ENCODE measurements around the gene NRXN2.

The NRXN2 gene

GRCh38 chr11:64743591-64744543 is 20.9 kb upstream of the NRXN2 start, which contains the start of gene RASGRP2:
Gene RASGRP2, minus strand, starts transcription at chr11:64744142. Its CDS starts 1,276 bp downstream, at chr11:64742866.
- DNase-seq (ENCODE audit: low read depth): peak; percentile 71

DNA sequence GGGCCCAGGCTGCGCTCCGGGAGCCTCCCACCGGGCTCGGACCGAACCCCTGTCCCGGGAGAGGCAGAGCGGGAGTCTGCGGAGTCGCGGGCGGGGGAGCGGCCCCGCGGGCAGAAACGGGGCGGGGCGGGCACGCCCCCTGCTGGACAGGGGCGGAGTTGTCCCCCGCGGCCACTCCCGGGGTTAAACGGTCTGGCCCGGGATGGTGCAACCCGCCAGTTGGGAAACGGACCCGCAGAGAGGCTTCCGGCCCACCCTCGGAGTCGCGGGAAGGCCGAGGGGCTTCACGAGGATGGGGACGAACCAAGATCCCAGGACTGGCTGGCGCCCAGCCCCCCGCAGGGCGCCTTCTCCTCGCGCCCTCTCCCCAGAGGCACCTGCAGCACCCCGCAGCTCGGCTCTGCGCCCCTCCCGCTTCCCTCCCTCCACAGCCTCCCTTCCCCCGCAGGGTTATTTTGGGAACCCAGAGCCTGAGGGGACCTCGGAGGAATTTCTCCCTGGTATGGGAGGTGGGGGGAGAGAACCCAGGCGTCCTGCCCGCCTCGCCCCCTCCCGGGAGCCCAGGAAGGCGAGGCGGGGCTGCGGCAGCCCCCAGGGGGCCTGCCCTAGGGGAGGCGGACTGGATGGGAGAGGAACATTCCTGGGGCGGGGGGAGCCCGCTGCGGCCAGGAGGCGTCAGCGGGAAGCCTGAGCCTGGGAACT is 20.0 kb upstream of the NRXN2 start:
- peak; percentile 45 for DNase-seq (ENCODE audit: low read depth)

DNA sequence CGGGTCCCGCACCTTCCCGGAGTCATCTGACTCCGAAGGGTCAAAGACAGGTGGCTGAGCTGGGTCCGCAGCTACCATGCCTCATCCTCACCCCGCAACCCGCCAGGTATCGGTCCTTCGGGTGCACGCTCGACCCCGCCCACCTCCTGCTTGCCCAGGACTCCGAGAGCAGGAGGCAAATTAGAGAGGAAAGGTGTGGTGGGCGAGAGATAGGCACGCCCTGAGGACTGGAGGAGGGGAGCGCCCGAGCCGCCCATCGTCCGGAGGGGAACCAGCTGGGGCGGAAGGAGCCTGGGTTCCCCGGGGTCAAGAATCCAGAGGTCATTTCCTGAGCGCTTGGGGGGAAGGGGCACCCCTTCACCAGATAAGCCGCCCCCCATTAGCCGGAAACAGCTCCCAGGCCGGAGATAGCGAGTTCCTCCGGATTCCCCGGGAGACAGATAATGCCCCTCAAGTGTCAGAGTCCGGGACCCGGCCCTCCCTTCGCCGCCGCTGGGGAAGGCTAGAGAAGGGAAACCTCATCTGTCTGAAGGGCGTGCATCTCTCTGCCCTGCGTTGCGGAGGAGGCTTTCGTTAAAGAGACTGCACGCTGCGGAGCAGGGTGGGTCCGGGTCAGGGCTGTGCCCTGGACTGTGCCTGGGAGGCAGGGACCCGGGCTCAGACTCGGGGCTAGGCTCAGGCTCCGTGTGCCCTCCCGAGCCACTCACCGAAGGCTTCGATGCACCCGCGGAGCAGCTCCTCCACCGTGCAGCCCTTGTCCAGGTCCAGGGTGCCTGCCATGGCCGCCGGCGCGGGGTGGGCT is 19.3 kb upstream of the NRXN2 start:
- DNase-seq (ENCODE audit: low read depth): no peak

DNA sequence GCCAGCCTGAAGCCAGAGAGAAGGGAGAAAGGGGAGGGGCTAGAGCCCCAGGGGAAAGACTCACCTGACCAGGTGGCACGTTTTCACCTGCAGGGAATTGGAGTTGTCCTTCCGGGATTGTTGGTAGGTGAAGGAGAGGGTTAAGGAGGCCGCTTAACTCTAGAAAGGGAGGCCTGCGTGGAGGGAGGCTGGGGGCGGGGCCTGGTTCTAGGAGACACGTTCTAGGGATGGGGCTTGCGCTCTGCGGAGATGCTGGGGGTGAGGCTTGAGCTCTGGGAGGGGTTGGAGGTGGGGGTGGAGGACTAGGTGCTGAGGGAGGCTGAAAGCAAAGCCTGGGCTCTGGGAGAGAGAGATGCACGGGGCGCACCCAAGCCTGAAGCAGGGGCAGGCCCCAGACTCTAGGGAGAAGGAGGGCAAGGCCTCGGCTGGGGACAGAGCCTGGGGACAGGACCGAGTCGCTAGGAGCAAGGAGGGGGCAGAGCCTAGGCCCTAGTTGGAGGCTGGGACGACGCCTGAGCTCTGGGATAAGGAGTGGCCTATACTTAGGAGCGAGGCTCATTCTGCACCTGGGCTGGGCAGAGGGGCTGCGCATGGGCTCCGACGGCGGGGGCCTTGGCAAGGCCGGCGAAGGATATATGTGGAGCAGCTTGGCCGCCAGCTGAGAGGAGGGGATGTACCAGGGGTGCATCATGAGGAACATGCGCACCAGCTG is 18.5 kb upstream of the NRXN2 start:
- no peak for DNase-seq (ENCODE audit: low read depth)

DNA sequence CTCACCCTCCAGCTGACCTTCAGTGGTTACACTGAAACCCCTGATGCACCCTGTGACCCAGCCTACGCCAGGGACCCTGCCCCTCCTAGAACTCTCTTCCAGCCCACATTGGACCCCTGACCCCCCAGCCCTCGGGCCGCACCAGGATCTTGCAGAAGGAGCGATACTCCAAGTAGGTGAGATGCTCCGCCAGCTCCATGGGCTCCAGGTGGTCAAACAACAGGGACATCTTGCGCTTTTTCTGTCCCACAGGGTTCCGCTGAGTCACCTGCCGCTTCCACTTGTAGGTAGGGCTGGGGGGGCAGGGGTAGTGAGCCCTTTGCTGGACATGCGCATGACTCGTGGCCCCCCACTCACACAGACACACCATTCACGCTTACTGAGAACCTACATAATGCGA is 16.9 kb upstream of the NRXN2 start:
- DNase-seq (ENCODE audit: low read depth): no peak

DNA sequence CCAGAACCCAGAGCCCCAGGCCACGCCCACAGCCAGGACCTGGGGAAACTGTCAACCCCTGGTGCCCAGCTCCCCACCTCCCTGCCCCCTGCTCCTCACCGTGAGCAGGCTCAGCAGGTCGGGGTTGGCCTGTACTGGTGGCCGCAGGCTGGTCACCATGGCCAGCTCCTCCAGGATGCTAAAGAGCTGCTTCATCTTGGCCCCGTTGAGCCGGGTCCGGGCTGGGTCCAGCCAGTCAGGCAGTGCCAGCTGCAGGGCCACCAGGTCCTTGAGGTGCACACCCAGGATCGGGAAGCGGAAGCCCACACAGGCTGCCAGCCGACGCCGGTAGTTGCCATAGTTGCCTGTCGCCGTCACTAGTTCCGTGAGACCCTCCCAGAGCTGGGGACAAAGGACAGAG is 13.7 kb upstream of the NRXN2 start:
- no peak for DNase-seq (ENCODE audit: low read depth)

DNA sequence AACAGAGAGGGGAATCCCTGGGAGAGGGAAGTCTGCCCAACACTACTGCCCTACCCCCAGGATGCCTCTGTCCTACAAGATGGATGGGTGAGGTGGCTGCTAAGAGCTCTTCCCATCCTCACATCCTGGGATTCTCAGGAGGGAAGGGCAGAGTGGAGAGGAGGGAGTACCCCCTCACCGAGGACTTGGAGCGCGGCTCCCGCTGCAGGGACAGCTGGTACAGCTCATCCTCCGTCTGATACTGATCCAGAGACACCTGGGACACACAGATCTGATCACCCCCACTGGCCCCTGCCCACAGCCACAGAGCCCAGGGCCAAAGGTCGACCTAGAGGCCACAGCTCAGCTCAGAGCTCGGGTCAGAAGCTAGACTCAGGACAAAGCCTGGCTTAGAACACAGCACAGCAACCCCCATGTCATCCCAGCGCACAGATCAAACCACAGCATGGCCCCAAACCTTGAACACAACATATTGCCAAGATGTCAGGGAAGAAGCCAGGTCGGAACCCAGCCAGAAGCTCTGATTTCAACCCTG is 12.8 kb upstream of the NRXN2 start:
- no peak for DNase-seq (ENCODE audit: low read depth)

DNA sequence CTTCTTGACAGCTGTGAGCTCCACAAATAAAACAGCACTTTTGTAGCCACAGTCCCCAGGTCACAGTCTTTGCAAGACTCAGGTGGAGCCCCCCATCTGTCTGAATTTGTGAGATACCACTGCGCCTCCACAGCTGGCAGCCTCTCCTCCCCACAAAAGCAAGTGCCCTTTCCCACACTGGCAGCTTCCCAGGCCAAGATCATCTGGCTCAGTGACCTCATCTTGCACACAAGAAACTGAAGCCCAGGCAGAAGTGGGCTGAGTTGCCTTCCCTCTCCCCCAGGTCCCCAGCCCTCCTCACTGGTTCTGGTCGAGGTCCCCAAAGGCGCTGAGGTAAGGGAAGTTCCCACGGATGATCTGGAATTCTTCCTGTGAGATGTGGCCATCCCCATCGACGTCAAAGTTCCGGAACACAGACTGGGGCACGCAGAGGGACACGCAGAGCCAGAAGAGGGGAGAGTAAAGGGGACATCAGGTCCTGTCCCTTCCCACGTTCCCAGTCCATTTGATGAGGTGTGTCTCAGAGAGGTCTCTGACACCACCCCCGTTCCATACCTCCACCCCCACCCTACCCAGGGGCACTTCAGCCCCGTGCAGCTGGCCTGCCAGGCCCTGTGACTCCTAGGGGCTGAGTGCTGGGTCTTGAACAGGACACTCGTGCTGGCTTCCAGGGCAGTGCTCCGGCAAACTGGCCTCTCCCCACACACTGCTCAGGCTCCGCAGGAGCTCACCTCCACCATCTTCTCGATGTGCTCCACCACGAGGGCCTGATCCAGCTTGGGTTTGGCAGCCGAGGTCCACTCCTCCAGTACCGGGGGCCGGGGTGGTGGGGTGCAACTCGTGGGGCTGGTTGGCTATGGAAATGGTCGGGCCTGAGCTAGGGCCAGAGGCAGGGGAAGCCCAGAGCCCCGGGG is 12.1 kb upstream of the NRXN2 start:
- DNase-seq (ENCODE audit: low read depth): no peak

DNA sequence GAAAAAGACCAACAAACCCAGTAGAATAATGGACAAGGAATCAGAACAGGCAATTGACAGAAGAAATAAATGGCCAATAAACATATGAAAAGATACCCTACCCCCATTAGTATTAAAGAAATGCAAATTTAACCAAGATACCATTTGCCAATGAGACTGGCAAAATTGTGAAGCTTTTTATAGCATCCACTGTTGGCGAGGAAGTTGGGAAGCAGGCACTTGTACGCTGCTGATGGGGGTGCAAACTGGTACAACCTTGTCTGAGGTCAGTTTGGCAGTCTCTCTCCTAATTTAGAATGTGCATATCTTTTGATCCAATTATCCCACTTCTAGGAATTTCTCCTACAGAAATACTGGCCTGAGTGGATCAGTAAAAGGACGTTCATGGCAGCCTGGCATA is 8.6 kb upstream of the NRXN2 start:
- no peak for DNase-seq (ENCODE audit: low read depth)

GRCh38 chr11:64729851-64730382 is 6.9 kb upstream of the NRXN2 start:
- DNase-seq (ENCODE audit: low read depth): no peak

DNA sequence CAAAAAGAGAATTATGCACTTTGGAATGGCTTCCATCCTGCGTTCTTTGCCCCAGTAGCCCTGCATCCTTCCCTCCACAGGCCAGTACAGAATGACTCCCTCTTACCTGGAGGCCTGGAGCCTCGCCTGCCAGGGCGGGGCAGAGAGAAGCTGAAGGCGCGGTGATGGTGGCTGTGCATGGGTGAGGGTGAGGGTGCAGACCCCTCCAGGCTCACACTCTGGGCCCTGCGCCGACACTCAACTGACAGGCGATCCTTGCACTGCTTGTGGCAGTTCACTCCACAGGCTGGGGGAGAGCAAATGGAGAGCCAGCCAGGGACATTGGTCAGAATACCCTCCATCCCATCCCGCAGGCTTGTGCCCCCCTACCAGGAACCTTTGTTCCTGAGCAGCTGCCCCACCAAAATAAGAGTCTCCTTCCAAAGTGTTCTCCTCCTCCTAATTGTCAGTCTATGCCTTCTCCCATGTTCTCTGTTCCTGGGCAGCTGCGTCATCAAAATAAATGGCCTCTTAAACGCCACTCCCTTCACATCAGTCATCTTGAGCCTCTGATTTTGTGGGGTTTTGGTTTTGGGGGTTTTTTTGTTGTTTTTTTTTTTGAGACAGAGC is 5.9 kb upstream of the NRXN2 start:
- no peak for DNase-seq (ENCODE audit: low read depth)

- no peak for DNase-seq (ENCODE audit: low read depth)
Measured at GRCh38 chr11:64726867-64727530, 4.0 kb upstream of the NRXN2 start.

DNA sequence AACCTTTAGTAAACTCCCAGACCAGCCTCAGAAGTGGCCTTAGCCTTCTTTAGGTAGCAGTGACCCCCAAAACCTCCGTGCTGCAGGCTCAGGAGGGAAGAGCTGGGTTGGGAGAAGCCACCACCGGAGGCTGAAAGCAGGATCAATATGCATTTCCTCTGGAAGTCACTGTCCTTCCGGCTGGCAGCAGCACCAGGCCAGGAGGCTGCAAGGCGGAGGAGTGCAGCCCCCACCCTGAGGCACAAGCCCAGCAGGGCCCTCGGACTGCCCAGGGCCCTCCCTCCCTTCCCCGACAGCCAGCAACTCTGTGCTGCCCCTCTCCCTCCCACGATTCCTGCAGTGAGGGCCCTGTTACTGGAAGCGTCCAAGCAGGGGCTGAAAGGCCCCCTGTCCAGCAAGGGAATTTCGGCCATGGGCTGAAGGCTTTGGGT is 3.2 kb upstream of the NRXN2 start:
- DNase-seq (ENCODE audit: low read depth): no peak

DNA sequence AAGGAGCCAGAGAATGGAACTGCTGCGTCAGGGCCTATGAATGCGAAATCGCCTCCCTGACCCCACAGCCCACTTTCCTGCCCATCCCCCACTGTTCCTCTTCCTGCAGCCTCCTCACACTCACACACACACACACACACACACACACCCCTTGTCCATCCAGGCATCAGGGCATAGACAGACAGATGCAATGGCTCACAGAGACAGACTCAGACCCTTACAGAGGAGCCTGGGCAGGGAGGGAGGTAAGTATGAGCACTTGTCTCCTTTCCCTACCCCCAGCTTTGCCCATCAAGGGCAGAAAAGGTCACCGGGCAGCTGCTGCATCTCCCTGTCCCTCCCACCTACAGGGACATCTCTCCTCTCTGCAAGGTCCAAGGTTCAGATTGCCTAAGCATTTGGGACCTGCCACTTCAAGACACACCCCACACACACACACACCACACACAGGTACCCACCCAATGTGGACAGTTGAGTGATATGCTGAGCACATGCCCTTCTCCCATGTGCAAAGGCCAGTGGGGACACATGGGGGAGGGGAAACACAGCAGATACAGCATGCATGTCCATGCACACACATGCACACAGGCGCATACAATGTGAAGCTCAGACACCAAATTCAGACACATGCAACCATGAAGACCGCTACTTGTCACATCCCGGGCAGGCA is 2.0 kb upstream of the NRXN2 start:
- no peak for DNase-seq (ENCODE audit: low read depth)

DNA sequence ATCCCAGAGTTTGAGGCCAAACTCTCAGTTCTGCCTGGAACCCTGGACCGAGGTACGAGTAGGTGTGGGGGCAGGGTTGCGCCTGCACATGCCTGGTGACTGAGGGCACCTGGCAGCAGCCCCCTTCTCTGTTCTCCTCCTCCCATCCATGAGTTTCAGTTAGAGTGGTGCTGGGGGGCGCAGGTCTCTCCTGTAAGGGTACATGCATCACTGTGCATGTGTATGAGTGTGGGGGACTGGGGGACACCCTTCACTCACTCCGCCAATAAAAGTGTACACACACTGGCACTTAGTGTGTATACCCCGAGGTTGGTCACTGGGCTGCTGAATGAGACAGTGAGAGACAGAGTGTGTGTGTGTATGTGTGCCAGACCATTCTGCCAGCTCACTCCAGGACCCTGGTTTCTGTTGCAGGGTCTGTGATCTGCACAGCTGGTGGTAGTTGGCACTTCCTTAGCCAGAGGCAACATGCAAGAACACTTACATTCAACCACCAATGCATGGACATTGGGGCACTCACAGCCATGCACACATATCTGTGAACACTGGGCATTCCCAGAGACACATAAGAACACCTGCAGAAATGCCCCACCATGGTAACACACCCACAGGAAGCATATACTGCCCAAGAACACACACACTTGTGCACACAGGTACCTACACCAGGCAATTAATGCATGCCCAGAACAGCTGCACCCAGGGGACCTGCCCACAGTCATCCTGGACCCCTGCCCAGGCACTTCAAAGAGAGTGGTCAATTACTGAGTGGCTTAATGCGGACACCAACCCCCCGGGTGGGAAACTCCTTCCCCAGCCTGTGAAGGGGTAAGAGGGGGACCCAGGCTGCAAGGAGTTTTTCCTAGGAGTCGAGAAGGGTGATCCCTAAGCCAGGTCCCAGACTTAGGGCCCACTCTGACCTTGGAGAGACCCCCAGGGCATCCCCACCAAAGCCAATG is 1.2 kb upstream of the NRXN2 start:
- no peak for DNase-seq (ENCODE audit: low read depth)

DNA sequence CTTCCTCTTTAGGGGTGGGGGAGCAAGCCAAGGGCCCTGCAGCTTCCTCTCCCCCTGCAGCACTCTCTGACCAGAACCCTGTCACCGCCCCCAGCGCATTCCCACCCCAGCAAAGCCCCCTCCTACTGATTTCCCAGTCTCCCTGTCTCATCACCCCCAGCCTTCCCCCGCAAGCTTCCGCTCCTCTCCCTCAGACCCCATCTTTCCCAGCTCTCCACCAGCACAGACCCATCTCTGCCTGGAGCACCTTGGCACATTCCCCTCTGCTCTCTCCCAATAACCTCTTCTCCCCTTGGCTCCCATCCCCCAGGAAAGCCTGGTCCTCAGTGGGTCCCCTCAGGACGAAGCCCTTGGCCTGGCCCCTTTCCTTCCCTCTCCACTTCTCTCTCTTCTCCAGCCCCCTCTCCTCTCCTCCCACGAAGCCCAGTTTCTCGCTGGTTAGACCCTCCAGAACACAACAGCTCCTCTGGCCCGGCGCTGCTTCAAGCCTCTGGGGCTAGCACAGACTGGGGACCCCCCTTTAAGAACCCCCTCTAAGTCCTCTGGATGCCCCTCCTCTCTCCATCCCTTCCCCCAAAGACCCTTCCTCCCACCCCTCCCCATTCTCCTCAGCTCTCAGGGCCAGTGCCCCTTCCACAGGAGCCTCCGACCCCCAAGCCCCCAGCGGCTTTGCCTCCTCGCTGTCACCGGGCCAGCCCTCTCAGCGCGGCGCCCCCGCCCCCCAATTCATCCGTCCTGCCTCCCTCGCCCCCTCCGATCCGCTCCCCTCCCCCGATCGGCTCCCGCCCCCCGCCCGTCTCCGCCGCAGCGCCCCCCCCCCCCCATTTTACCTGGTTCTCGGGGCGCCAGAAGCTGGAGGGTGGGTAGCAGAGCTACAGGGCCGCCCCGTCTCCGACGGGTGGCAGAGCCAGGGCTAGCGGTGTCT is 594 bp downstream of the NRXN2 start:
- no peak for DNase-seq (ENCODE audit: low read depth)
